ENCODE data around the gene IQCH.

DNA sequence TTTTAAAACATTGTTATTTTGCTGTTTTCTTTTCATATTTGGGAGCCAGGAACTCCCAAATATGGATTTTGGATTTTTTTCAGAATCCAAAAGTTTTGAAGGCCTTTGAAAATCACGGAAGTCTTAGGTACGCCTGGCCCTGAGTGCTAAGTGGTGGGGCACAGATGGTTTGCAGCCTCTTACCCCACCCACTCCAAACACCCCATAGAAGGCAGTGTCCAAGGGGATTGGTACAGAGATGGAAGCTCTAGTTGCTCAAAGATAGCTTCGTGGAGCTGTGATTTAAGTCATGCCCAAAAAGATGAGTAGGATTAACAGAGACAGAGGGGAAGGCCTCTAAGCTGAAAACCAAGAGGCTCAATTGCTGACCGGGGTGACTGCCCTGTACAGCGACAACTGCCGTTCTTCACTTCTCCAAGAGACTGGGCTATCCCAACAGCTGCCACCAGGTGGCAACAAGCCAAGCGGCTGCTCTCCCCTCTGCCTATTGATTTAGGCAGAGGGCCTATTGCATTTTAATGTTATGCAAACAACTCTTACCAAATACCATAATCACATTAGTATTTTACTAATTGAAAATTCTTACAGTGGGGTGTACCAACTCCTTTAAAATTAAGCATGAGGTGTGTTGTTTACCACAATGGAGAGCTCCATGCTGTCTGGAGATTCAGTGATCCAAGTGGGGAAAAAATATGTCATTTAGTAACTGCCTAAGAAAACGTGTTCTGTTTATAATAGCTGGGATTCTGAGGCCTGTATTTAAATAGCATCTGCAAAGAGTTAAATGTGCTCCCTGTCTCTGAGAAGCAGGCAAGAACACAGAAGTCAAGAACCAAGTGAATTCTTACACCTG, 202.3 kb downstream of the IQCH start:
- TF ChIP-seq CREB1 (CRISPR knock-in tag; IDR thresholded peaks at IDR 0.05) (no peak), SP1 (CRISPR knock-in tag; conservative IDR thresholded peaks at IDR 0.05) (no peak), TCF7 (CRISPR knock-in tag; IDR thresholded peaks at IDR 0.05; ENCODE audit: low read depth) (no peak), OVOL2 (CRISPR knock-in tag; IDR thresholded peaks at IDR 0.05; ENCODE audit: borderline replicate concordance) (no peak), ESRRA (CRISPR knock-in tag; IDR thresholded peaks at IDR 0.05; ENCODE audit: borderline replicate concordance) (no peak)
- TF ChIP-seq, protein P1, sequence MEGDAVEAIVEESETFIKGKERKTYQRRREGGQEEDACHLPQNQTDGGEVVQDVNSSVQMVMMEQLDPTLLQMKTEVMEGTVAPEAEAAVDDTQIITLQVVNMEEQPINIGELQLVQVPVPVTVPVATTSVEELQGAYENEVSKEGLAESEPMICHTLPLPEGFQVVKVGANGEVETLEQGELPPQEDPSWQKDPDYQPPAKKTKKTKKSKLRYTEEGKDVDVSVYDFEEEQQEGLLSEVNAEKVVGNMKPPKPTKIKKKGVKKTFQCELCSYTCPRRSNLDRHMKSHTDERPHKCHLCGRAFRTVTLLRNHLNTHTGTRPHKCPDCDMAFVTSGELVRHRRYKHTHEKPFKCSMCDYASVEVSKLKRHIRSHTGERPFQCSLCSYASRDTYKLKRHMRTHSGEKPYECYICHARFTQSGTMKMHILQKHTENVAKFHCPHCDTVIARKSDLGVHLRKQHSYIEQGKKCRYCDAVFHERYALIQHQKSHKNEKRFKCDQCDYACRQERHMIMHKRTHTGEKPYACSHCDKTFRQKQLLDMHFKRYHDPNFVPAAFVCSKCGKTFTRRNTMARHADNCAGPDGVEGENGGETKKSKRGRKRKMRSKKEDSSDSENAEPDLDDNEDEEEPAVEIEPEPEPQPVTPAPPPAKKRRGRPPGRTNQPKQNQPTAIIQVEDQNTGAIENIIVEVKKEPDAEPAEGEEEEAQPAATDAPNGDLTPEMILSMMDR (IDR thresholded peaks at IDR 0.05): peak; percentile 89
- TF ChIP-seq, protein P2, sequence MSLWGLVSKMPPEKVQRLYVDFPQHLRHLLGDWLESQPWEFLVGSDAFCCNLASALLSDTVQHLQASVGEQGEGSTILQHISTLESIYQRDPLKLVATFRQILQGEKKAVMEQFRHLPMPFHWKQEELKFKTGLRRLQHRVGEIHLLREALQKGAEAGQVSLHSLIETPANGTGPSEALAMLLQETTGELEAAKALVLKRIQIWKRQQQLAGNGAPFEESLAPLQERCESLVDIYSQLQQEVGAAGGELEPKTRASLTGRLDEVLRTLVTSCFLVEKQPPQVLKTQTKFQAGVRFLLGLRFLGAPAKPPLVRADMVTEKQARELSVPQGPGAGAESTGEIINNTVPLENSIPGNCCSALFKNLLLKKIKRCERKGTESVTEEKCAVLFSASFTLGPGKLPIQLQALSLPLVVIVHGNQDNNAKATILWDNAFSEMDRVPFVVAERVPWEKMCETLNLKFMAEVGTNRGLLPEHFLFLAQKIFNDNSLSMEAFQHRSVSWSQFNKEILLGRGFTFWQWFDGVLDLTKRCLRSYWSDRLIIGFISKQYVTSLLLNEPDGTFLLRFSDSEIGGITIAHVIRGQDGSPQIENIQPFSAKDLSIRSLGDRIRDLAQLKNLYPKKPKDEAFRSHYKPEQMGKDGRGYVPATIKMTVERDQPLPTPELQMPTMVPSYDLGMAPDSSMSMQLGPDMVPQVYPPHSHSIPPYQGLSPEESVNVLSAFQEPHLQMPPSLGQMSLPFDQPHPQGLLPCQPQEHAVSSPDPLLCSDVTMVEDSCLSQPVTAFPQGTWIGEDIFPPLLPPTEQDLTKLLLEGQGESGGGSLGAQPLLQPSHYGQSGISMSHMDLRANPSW (CRISPR knock-in tag; conservative IDR thresholded peaks at IDR 0.05; ENCODE audit: low read depth): no peak
